Naive thymus-derived CD4-positive, alpha-beta T cell (primary cell): ENCODE measurements around the gene MACROD2. TPM values are rescaled to one million over a fixed set of nuclear protein-coding genes. Genes with fewer than 3 reads are reported as not detected.

ENCODE experiments used
- ATAC-seq: fragments of 150-1000 bp; cut with Tn5 transposase; 2 replicates; pipeline ENCODE4 v1.10.0; 2021; ENCODE audit warnings: mild to moderate bottlenecking, moderate library complexity
- CTCF ChIA-PET: fragments of 350-600 bp; sonication (Branson Sonifier 250); formaldehyde crosslinking; loops from one replicate; lab custom pipeline; 2021; ENCODE audit warnings: antibody characterized with exemption; lab: Charles Lee
- POLR2A ChIA-PET: fragments of 350-600 bp; sonication (Branson Sonifier 250); formaldehyde crosslinking; loops from one replicate; lab custom pipeline; 2021; ENCODE audit warnings: antibody characterized with exemption, inconsistent platforms; lab: Charles Lee
- DNase-seq, 9 donors: peaks; one replicate each; pipeline versions ENCODE4 v3.0.0 to v3.0.0-alpha.2; 2020 to 2022; ENCODE audit warnings: mixed read lengths in 1 of 9
- H3K27ac ChIP-seq: one replicate; pipeline ENCODE4 v1.7.0; 2013; ENCODE audit warnings: mild to moderate bottlenecking, low read depth, low read length, moderate library complexity
- H3K27me3 ChIP-seq, 2 donors: one replicate each; pipeline ENCODE4 v1.7.0; 2013; ENCODE audit warnings: low read length in 2 of 2, mild to moderate bottlenecking in 2 of 2, moderate library complexity in 2 of 2; ENCODE audit not compliant: control insufficient read depth in 2 of 2, insufficient read depth in 2 of 2
- H3K36me3 ChIP-seq, 3 experiments: 1 replicate in 2 of 3; 2 replicates in 1 of 3; pipeline ENCODE4 v1.7.0; 2013; ENCODE audit warnings: low read length in 3 of 3, mild to moderate bottlenecking in 3 of 3, moderate library complexity in 1 of 3; ENCODE audit not compliant: insufficient read depth in 3 of 3, control insufficient read depth in 2 of 3
- H3K4me1 ChIP-seq, 2 donors: one replicate each; pipeline ENCODE4 v1.7.0; 2013; ENCODE audit warnings: low read length in 2 of 2, mild to moderate bottlenecking in 2 of 2, moderate library complexity in 1 of 2; ENCODE audit not compliant: control insufficient read depth in 2 of 2, insufficient read depth in 2 of 2
- H3K4me3 ChIP-seq: 2 replicates; pipeline ENCODE4 v1.7.0; 2013; ENCODE audit warnings: mild to moderate bottlenecking, low read length
- H3K9me3 ChIP-seq, 3 experiments: 1 replicate in 2 of 3; 2 replicates in 1 of 3; pipeline ENCODE4 v1.7.0; 2013; ENCODE audit warnings: low read length in 3 of 3; ENCODE audit not compliant: control insufficient read depth in 2 of 3
- H3K27ac Mint-ChIP-seq, 9 donors: one replicate each; pipeline ENCODE4 v1.8.0; 2020 to 2022; ENCODE audit warnings: mixed read lengths in 9 of 9, mild to moderate bottlenecking in 8 of 9, moderate library complexity in 5 of 9, inconsistent platforms in 2 of 9
- H3K27me3 Mint-ChIP-seq, 5 donors: one replicate each; pipeline ENCODE4 v1.8.0; 2021 to 2022; ENCODE audit warnings: mixed read lengths in 5 of 5, mild to moderate bottlenecking in 1 of 5
- H3K36me3 Mint-ChIP-seq, 5 donors: one replicate each; pipeline ENCODE4 v1.8.0; 2020 to 2022; ENCODE audit warnings: mixed read lengths in 5 of 5, mild to moderate bottlenecking in 3 of 5, inconsistent platforms in 1 of 5
- H3K4me1 Mint-ChIP-seq, 7 donors: one replicate each; pipeline ENCODE4 v1.8.0; 2020 to 2022; ENCODE audit warnings: mixed read lengths in 7 of 7, mild to moderate bottlenecking in 3 of 7, inconsistent platforms in 1 of 7
- H3K4me3 Mint-ChIP-seq, 10 donors: one replicate each; pipeline ENCODE4 v1.8.0; 2020 to 2022; ENCODE audit warnings: mild to moderate bottlenecking in 10 of 10, mixed read lengths in 10 of 10, moderate library complexity in 6 of 10, inconsistent platforms in 2 of 10
- H3K9me3 Mint-ChIP-seq, 11 donors: one replicate each; pipeline ENCODE4 v1.8.0; 2020 to 2022; ENCODE audit warnings: mixed read lengths in 11 of 11, mild to moderate bottlenecking in 4 of 11, inconsistent platforms in 1 of 11, moderate library complexity in 1 of 11
- intact Hi-C, 2 donors: fragments of 100-400 bp; cut with micrococcal nuclease; formaldehyde crosslinking; loops; one replicate each; pipeline ENCODE4 v1.15.1; 2023
- polyA plus RNA-seq, 2 donors: library from polyadenylated mRNA; unstranded; fragments of 300-500 nt; fragmentation: Illumina TruSeq; gene quantifications; one replicate each; pipeline ENCODE4 v1.2.3, GENCODE V29; 2021
- total RNA-seq, 6 experiments: library from RNA in 5 of 6; stranded (reverse) in 5 of 6; gene quantifications; 1 replicate in 5 of 6; 2 replicates in 1 of 6; pipeline ENCODE4 v1.2.3 and lab custom pipeline; 2021 to 2026

MACROD2 gene
- total and polyA plus RNA-seq, 7 experiments from 2014 or later, result 0.27 to 0.86 (median 0.34) TPM; not detected in 4

DNA sequence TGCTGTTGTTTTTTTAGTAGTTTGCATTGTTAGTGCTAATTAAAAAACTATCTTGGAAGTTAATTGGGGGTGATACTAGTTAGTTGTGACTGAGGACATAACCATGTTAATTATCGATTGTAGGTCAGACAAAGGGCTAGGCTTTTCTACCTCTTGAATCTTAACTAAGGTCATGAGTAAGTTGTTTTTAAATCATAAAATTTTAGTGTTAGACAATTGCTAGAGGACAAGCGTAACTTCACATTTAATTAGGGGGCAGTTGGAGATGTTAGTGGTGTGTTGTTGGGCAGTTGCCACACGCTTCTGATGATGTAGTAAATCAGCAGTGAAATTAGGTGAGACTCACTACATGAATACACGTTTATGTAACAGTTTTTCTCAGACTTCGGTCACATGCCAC is 961.2 kb downstream of the MACROD2 start:
- Histone ChIP-seq H3K27me3 (no peaks in the 10 kb centered on the region), H3K9me3 (no peaks in the 10 kb centered on the region), H3K36me3 (no peaks in the 10 kb centered on the region), H3K27ac (no peak overlapping the region), H3K4me1 (no peaks in the 10 kb centered on the region), H3K4me3 (no peak overlapping the region)
- ChIA-PET CTCF (no interaction called here), POLR2A (no interaction called here)
- no peak for DNase-seq
- Mint-ChIP-seq H3K9me3 (peaks cover 0 to 5% (median 2%) of the 10 kb centered on the region in 11 donors), H3K4me1 (no peaks in the 10 kb centered on the region), H3K4me3 (no peak overlapping the region), H3K27ac (no peak overlapping the region), H3K36me3 (no peaks in the 10 kb centered on the region), H3K27me3 (no peaks in the 10 kb centered on the region)
- ATAC-seq, result no peak
- intact Hi-C loops, result no loop called here

DNA sequence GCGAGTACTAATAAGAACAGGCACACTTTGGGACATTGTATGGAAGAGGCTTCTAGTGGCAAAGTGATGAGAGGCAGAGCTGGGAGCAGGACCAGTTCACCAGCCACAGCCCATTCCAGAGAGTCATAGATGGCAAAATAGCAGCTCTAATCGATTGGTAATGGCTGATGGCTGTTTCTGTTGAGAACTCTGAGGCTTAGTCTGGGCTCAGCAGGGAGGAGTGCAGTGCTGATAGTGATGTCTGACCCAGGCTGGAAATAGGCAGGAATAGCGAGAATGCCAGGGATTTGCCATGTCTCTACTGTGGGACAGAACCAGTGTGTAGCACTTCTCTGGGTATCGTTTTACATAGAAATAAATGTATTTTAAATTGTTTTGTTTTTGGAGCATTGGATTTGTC is 962.1 kb downstream of the MACROD2 start:
- Histone ChIP-seq H3K9me3 (no peaks in the 10 kb centered on the region), H3K27me3 (no peaks in the 10 kb centered on the region), H3K4me3 (no peak overlapping the region), H3K27ac (no peak overlapping the region), H3K4me1 (no peaks in the 10 kb centered on the region), H3K36me3 (no peaks in the 10 kb centered on the region)
- ATAC-seq (no peak), DNase-seq (no peak)
- Mint-ChIP-seq H3K9me3 (peaks cover 0 to 5% (median 2%) of the 10 kb centered on the region in 11 donors), H3K4me3 (no peak overlapping the region), H3K36me3 (no peaks in the 10 kb centered on the region), H3K4me1 (no peaks in the 10 kb centered on the region), H3K27ac (no peak overlapping the region), H3K27me3 (no peaks in the 10 kb centered on the region)
- intact Hi-C loops, result no loop called here
- POLR2A ChIA-PET, result no interaction called here
- CTCF ChIA-PET, result no interaction called here

DNA sequence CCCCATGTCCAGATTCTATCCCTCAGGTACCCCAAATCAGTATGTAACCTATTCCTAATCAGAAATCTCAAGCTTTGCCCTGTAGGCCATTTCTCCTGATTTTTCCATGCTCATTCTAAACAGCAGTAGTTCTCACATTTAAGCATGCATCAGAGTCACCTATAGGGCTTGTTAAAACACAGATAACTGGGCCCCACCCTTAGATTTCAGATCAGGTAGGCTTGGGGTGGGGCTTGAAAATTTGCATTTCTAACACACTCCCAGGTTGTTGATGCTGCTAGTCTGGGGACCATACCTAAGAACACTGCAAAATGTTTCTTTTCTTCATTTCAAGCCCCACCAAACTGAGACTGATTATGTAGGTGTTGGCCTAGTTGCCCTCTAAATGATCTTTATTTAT is 963.3 kb downstream of the MACROD2 start:
- no peak overlapping the region for H3K4me3 ChIP-seq
- Mint-ChIP-seq H3K4me1 (no peaks in the 10 kb centered on the region), H3K27me3 (no peaks in the 10 kb centered on the region), H3K27ac (no peak overlapping the region), H3K36me3 (no peaks in the 10 kb centered on the region), H3K9me3 (peaks cover 0 to 5% (median 3%) of the 10 kb centered on the region in 11 donors), H3K4me3 (no peak overlapping the region)
- no peaks in the 10 kb centered on the region for H3K9me3 ChIP-seq
- H3K4me1 ChIP-seq, result no peaks in the 10 kb centered on the region
- no peaks in the 10 kb centered on the region for H3K27me3 ChIP-seq
- ChIA-PET POLR2A (no interaction called here), CTCF (no interaction called here)
- ATAC-seq (no peak), DNase-seq (no peak)
- H3K36me3 ChIP-seq, result no peaks in the 10 kb centered on the region
- no peak overlapping the region for H3K27ac ChIP-seq
- intact Hi-C loops, result no loop called here

DNA sequence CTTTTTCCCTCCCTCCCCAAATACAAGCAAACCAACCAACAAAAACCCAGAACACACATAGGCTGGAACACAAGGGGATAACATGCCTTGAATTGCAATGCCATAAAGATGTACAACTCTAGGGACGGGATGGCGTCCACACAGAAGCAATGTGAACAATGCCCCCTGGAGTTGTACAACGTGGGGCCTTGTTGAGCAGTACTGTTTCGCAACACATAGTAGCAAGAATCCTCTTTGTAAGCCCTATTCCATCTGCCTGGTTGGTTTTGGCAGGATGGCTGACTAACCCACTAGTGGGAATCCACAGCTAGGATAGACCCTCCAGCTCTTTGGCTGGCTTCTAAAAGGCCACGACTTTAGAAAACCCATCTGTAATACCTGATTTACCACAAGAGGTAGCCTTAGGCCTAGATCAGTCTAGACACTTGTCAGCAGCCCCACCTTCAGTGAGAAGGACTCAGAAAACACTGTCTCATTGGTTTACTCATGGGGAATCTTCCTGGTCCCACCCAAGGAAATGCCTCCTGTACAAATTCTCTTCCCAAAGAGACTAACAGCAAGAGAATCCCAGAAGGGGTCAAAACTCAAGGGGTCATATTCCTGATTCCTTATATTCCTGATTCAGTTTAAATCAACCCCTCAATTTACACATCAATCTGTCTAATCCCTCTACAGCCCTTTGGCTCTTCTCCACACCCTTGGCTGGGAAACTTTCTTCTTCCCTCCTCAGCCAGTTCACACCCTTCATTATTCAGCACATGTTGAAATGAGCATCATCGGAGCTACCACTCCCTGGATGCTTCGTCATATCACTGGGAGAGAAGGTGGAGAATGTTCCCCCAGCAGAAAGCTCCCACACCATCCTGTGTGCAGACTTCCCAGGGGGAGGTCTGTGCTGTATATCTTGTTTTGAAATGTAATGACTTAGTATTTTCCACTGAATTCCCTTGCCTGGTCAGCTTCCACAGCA is 964.5 kb downstream of the MACROD2 start:
- no peak for ATAC-seq
- Histone ChIP-seq H3K4me3 (no peak overlapping the region), H3K27ac (no peak overlapping the region), H3K36me3 (no peaks in the 10 kb centered on the region), H3K27me3 (no peaks in the 10 kb centered on the region), H3K4me1 (no peaks in the 10 kb centered on the region), H3K9me3 (no peaks in the 10 kb centered on the region)
- no peak overlapping the region for H3K4me3 Mint-ChIP-seq
- intact Hi-C loops, result no loop called here
- no peak overlapping the region for H3K27ac Mint-ChIP-seq
- DNase-seq, result no peak
- no peaks in the 10 kb centered on the region for H3K27me3 Mint-ChIP-seq
- POLR2A ChIA-PET, result no interaction called here
- no peaks in the 10 kb centered on the region for H3K4me1 Mint-ChIP-seq
- CTCF ChIA-PET, result no interaction called here
- peaks cover 0 to 5% (median 3%) of the 10 kb centered on the region in 11 donors for H3K9me3 Mint-ChIP-seq
- no peaks in the 10 kb centered on the region for H3K36me3 Mint-ChIP-seq

DNA sequence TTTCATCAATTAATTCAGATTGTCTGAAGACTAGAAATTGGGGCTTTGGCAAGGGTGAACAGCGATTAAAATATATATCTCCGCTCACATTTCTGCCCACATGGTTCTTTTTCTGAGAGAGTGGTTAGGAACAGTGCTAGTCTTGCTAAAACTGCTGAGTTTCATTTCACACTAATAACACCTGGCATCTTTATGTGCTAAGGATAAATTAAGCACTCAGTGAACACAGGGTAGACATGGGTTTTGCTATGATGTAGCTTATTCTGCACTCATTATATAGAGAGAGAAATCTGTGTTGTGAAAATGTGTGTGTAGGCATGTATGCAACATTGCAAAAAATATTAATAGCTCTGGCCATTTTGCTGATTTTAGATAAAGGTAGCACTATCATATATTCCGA is 965.5 kb downstream of the MACROD2 start:
- no peak overlapping the region for H3K4me3 Mint-ChIP-seq
- ChIA-PET POLR2A (no interaction called here), CTCF (no interaction called here)
- H3K4me1 Mint-ChIP-seq, result no peaks in the 10 kb centered on the region
- H3K4me1 ChIP-seq, result no peaks in the 10 kb centered on the region
- no peaks in the 10 kb centered on the region for H3K36me3 Mint-ChIP-seq
- H3K9me3 Mint-ChIP-seq, result peaks cover 0 to 7% (median 3%) of the 10 kb centered on the region in 11 donors
- H3K27me3 Mint-ChIP-seq, result no peaks in the 10 kb centered on the region
- H3K27ac ChIP-seq, result no peak overlapping the region
- H3K27me3 ChIP-seq, result no peaks in the 10 kb centered on the region
- no peak for ATAC-seq
- no peaks in the 10 kb centered on the region for H3K9me3 ChIP-seq
- H3K36me3 ChIP-seq, result no peaks in the 10 kb centered on the region
- intact Hi-C loops, result no loop called here
- no peak for DNase-seq
- no peak overlapping the region for H3K27ac Mint-ChIP-seq
- H3K4me3 ChIP-seq, result no peak overlapping the region

DNA sequence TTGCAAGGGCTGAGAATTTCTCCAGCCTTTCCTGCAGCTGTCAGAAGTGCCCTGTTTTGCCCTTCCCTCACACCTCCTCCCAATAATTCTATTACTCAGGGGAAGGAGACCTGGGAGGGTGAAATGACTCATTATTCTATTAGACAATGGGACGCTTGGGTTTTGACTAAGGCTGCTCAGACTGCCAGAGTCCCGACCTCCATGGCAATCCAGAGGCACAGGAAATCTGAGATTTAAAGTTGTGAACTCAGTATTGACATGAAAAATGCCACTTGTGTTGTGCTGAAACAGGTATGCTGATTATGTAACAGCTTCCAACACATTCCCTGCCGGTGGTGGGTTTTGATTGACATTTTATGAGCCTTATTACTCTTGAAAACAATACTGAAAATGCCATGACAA is 967.9 kb downstream of the MACROD2 start:
- H3K27ac Mint-ChIP-seq, result no peak overlapping the region
- H3K27me3 Mint-ChIP-seq, result no peaks in the 10 kb centered on the region
- H3K9me3 ChIP-seq, result no peaks in the 10 kb centered on the region
- no peak for ATAC-seq
- no peak for DNase-seq
- no peaks in the 10 kb centered on the region for H3K4me1 Mint-ChIP-seq
- intact Hi-C loops, result no loop called here
- no peaks in the 10 kb centered on the region for H3K27me3 ChIP-seq
- H3K36me3 ChIP-seq, result no peaks in the 10 kb centered on the region
- H3K4me3 ChIP-seq, result no peak overlapping the region
- POLR2A ChIA-PET, result no interaction called here
- peaks cover 0 to 9% (median 3%) of the 10 kb centered on the region in 11 donors for H3K9me3 Mint-ChIP-seq
- H3K4me3 Mint-ChIP-seq, result no peak overlapping the region
- H3K27ac ChIP-seq, result no peak overlapping the region
- CTCF ChIA-PET, result no interaction called here
- H3K36me3 Mint-ChIP-seq, result no peaks in the 10 kb centered on the region
- no peaks in the 10 kb centered on the region for H3K4me1 ChIP-seq

DNA sequence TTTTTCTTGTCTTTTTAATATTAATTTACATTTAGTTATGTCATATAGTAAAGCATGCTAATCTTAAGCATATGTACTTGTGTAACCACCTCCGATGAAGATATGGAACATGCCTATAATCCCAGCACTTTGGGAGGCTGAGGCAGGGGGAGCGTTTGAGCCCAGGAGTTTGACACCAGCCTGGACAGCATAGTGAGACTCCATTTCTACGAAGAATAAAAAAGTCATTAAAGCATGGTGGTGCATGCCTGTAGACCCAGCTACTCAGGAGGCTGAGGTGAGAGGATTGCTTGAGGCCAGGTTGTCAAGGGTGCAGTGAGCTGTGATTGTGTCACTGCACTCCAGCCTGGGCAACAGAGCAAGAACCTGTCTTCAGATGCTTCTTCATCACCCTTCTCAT is 970.9 kb downstream of the MACROD2 start:
- CTCF ChIA-PET, result interaction anchor here (0.7 kb wide), 1 partner anchor 12 kb away, joined by 3 read pairs; no protein-coding TSS in a partner anchor
- POLR2A ChIA-PET, result no interaction called here
- intact Hi-C loops, result no loop called here

More for the DNA sequence above, 970.9 kb downstream of the MACROD2 start:
- Histone ChIP-seq H3K36me3 (no peaks in the 10 kb centered on the region), H3K27ac (no peak overlapping the region), H3K4me3 (no peak overlapping the region), H3K4me1 (no peaks in the 10 kb centered on the region), H3K27me3 (no peaks in the 10 kb centered on the region), H3K9me3 (no peaks in the 10 kb centered on the region)
- no peak overlapping the region for H3K4me3 Mint-ChIP-seq
- H3K27me3 Mint-ChIP-seq, result no peaks in the 10 kb centered on the region
- no peaks in the 10 kb centered on the region for H3K4me1 Mint-ChIP-seq
- peaks cover 0 to 7% (median 3%) of the 10 kb centered on the region in 11 donors for H3K9me3 Mint-ChIP-seq
- DNase-seq, result no peak
- H3K36me3 Mint-ChIP-seq, result no peaks in the 10 kb centered on the region
- no peak for ATAC-seq
- H3K27ac Mint-ChIP-seq, result no peak overlapping the region
